HG03097 (cell line): Measurements from ENCODE around the gene PRPF6.
A peak's percentile ranks its signal among the peaks of the same experiment; 100 is the strongest.

ENCODE experiments used
- ATAC-seq: cut with Tn5 transposase; IDR thresholded peaks from one replicate; pipeline ENCODE4 v1.9.1; 2021; ENCODE audit not compliant: unreplicated experiment, low FRiP score

PRPF6 gene

GRCh38 chr20:64033981-64034493 lies 53.1 kb downstream of the PRPF6 start:
- ATAC-seq, result no peak

GRCh38 chr20:64035066-64035932 lies 54.4 kb downstream of the PRPF6 start:
- no peak for ATAC-seq

GRCh38 chr20:64035933-64036345 lies 55.0 kb downstream of the PRPF6 start, which contains the start of gene C20orf204:
C20orf204 (plus strand) TSS chr20:64036182; CDS start chr20:64036324, 142 bp downstream.
- no peak for ATAC-seq

GRCh38 chr20:64036346-64037198 lies 55.6 kb downstream of the PRPF6 start:
- no peak for ATAC-seq

GRCh38 chr20:64037199-64037497 lies 56.2 kb downstream of the PRPF6 start:
- no peak for ATAC-seq

GRCh38 chr20:64037498-64038213 lies 56.7 kb downstream of the PRPF6 start:
- no peak for ATAC-seq

- ATAC-seq, result peak; percentile 29
Observed at GRCh38 chr20:64038224-64038564, 57.3 kb downstream of the PRPF6 start.

- ATAC-seq, result peak; percentile 38
Observed at GRCh38 chr20:64038565-64039292, 57.8 kb downstream of the PRPF6 start.

GRCh38 chr20:64039293-64040160 lies 58.6 kb downstream of the PRPF6 start:
- ATAC-seq, result no peak

- no peak for ATAC-seq
Observed at GRCh38 chr20:64040231-64041039, 59.5 kb downstream of the PRPF6 start.

GRCh38 chr20:64041040-64041780 lies 60.3 kb downstream of the PRPF6 start:
- no peak for ATAC-seq

GRCh38 chr20:64041781-64042053 lies 60.8 kb downstream of the PRPF6 start:
- no peak for ATAC-seq

- ATAC-seq, result no peak
Observed at GRCh38 chr20:64042054-64042781, 61.3 kb downstream of the PRPF6 start.

GRCh38 chr20:64043768-64044167 lies 62.8 kb downstream of the PRPF6 start:
- ATAC-seq, result no peak

- ATAC-seq, result no peak
Observed at GRCh38 chr20:64044484-64045247, 63.7 kb downstream of the PRPF6 start.

GRCh38 chr20:64045346-64046011 lies 64.5 kb downstream of the PRPF6 start:
- no peak for ATAC-seq
